ENCODE data around the gene ANKMY2. TPM values are rescaled to one million over a fixed set of nuclear protein-coding genes. Genes with fewer than 3 reads are reported as not detected.

ANKMY2 gene
- total RNA-seq, 2 donors from 2014 or later = 17.8 to 31.4 TPM

DNA sequence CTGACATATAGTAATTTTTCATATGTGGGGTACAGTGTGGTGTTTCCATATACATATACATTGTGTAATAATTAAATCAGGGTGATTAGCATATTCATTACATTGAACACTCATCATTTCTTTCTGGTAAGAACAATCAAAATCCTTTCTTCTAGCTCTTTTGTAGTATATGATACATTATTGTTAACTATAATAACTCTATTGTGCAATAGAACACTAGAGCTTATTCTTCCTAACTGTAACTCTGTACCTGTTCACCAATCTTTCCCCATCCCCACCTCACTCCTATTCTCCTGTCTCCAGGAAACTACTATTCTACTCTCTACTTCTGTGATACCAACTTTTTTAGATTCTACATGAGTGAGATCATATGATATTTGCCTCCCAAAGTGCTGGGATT, 9.8 kb upstream of the ANKMY2 start:
- TF ChIP-seq, protein P1, sequence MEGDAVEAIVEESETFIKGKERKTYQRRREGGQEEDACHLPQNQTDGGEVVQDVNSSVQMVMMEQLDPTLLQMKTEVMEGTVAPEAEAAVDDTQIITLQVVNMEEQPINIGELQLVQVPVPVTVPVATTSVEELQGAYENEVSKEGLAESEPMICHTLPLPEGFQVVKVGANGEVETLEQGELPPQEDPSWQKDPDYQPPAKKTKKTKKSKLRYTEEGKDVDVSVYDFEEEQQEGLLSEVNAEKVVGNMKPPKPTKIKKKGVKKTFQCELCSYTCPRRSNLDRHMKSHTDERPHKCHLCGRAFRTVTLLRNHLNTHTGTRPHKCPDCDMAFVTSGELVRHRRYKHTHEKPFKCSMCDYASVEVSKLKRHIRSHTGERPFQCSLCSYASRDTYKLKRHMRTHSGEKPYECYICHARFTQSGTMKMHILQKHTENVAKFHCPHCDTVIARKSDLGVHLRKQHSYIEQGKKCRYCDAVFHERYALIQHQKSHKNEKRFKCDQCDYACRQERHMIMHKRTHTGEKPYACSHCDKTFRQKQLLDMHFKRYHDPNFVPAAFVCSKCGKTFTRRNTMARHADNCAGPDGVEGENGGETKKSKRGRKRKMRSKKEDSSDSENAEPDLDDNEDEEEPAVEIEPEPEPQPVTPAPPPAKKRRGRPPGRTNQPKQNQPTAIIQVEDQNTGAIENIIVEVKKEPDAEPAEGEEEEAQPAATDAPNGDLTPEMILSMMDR (IDR thresholded peaks at IDR 0.05) = no peak
- no peaks in the 10 kb centered on the region for H3K27me3 ChIP-seq
- H3K9ac ChIP-seq (ENCODE audit: low read depth in 2 of 2, low read length in 2 of 2) = no peak overlapping the region
- no peaks in the 10 kb centered on the region for H3K9me3 ChIP-seq
- no peak for DNase-seq
- intact Hi-C loops (cut with DNase I) = no loop called here
- no peak overlapping the region for H3K4me3 ChIP-seq
- H3K27ac ChIP-seq = no peak overlapping the region
- no peaks in the 10 kb centered on the region for H3K36me3 ChIP-seq
- no peaks in the 10 kb centered on the region for H3K4me1 ChIP-seq

DNA sequence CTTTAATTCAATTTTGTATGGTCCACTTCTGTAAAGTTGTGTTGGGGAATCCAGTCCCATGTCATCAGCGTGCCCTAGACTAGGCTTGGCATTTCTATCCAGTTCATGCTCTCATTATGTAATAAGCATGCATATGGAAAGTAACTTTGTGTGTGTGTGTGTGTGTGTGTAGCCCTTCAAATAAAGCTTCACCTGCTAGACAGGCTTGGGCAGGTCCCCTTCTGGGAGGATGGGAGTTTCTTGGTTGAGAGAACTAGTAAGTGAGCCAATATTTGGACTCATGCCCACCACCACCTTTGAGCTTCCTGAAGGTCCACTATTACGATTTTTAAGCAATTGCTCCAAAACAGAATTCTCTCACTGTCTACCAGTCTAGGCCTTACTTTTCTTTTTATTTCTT, 7.3 kb upstream of the ANKMY2 start:
- Histone ChIP-seq H3K27ac (no peak overlapping the region), H3K4me1 (no peaks in the 10 kb centered on the region), H3K27me3 (no peaks in the 10 kb centered on the region), H3K9me3 (no peaks in the 10 kb centered on the region), H3K36me3 (no peaks in the 10 kb centered on the region), H3K4me3 (no peak overlapping the region), H3K9ac (ENCODE audit: low read depth in 2 of 2, low read length in 2 of 2) (no peak overlapping the region)
- TF ChIP-seq, protein P1 (IDR thresholded peaks at IDR 0.05) = no peak
- DNase-seq = no peak
- intact Hi-C loops (cut with DNase I) = no loop called here

DNA sequence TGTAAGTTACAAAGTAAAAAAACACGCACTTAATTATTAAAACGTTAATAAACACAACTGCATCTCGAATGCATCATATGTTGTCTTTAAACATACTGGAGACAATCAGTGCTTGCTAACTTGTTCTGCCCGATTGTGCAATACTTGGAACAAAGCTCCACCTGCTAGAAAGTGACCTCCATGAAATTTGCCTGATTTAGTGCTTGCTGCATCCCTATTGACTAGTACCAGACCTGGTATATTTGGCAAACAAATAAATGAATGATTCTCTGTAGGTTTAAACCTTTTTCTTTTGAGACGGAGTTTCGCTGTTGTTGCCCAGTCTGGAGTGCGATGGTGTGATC, 6.7 kb upstream of the ANKMY2 start:
- DNase-seq = no peak
- TF ChIP-seq, protein P1 (IDR thresholded peaks at IDR 0.05) = no peak
- Histone ChIP-seq H3K4me1 (peaks cover 5% of the 10 kb centered on the region), H3K36me3 (no peaks in the 10 kb centered on the region), H3K9me3 (no peaks in the 10 kb centered on the region), H3K27ac (no peak overlapping the region), H3K4me3 (no peak overlapping the region), H3K9ac (ENCODE audit: low read depth in 2 of 2, low read length in 2 of 2) (no peak overlapping the region), H3K27me3 (no peaks in the 10 kb centered on the region)
- intact Hi-C loops (cut with DNase I) = no loop called here

DNA sequence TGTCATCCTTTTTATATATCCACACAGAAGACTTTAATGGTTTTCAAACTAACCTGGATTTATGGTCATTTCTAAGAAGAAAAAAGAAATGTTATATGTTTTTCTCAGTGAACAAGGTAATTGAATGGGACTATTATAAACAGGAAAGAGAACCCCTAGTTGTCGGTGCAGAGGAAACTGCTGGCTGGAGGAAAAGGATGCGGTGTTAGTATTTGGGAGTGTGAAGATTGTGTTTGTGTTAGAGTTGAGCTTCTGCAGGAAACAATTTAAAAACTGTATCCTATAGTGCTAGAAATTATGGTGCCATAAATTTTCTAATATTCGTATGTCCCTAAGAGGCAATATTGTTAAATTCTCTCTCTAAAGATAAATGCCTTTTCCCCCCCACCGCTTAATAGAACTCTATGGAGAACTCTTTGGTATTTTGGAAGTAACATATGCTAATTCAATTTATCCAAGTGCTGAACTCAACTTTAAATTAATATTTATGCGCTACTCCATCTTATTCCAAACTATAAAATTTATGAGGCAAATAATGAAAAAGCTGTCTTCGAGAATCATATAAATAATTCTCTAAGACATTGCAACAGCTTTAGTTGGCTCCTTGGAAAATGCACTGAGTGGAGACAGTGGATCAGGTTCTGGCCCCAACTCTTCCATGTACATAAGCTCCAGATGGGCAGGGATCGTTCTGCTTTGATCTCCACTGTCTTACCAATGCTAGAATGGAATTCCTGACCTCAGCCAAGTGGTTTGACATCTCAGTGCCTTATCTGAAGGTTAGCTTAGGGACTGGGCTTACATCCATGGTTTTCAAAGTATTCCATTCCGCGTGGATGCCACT, 6.1 kb upstream of the ANKMY2 start:
- H3K27ac ChIP-seq = no peak overlapping the region
- no peak overlapping the region for H3K9ac ChIP-seq (ENCODE audit: low read depth in 2 of 2, low read length in 2 of 2)
- no peak overlapping the region for H3K4me3 ChIP-seq
- peaks cover 5% of the 10 kb centered on the region for H3K4me1 ChIP-seq
- intact Hi-C loops (cut with DNase I) = no loop called here
- H3K27me3 ChIP-seq = no peaks in the 10 kb centered on the region
- H3K9me3 ChIP-seq = no peaks in the 10 kb centered on the region
- H3K36me3 ChIP-seq = no peaks in the 10 kb centered on the region
- no peak for DNase-seq
- TF ChIP-seq, protein P1 (IDR thresholded peaks at IDR 0.05) = no peak

DNA sequence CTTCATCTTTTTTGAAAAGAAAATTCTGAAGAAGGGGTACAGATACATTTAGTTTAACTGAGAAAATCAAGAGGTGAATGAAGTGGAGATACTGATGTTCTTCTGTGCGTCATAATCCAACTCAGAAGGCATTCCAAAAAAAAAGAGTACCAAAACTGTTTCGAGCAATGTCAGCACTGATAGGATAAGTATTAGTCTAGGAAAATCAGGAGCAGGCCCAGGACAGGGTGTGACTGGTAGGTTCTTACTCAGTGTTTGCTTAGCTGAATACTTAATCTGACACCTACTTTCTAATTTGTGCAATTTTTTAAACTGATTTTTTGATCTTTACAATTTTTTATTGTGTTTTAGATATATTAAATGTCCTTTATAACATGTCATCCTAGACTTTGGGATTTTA, 4.7 kb upstream of the ANKMY2 start:
- TF ChIP-seq, protein P1 (IDR thresholded peaks at IDR 0.05) = no peak
- Histone ChIP-seq H3K27me3 (no peaks in the 10 kb centered on the region), H3K27ac (no peak overlapping the region), H3K4me3 (no peak overlapping the region), H3K9ac (ENCODE audit: low read depth in 2 of 2, low read length in 2 of 2) (no peak overlapping the region), H3K4me1 (peaks cover 5% of the 10 kb centered on the region), H3K9me3 (no peaks in the 10 kb centered on the region), H3K36me3 (no peaks in the 10 kb centered on the region)
- no peak for DNase-seq
- intact Hi-C loops (cut with DNase I) = no loop called here
